T-helper 2 cell (primary cell): ENCODE data around the gene LRFN2.

Experiments used
- DNase-seq, 5 experiments: peaks; one replicate each; pipeline versions ENCODE4 v3.0.0 to v3.0.0-alpha.2; 2012 to 2022

Gene LRFN2

GRCh38 chr6:40343318-40343876 lies 243.8 kb downstream of the LRFN2 start:
- no peak for DNase-seq

GRCh38 chr6:40342723-40343122 lies 244.4 kb downstream of the LRFN2 start:
- DNase-seq, result no peak

- DNase-seq, result no peak
Measured at GRCh38 chr6:40341726-40342125, 245.4 kb downstream of the LRFN2 start.
